Activated T-cell treated with anti-CD3 and anti-CD28 coated beads for 48 hours (primary cell): Measurements from ENCODE around the gene SFI1.
"Not testable (repeated sequence)": the region's sequence is repeated elsewhere in the genome, so short reads cannot be mapped to it uniquely, and the experiment has no call there.

Experiments used
- DNase-seq: peaks from one replicate; pipeline ENCODE4 v3.0.0-alpha.2; 2020; ENCODE audit warnings: low read depth

SFI1 gene

DNA sequence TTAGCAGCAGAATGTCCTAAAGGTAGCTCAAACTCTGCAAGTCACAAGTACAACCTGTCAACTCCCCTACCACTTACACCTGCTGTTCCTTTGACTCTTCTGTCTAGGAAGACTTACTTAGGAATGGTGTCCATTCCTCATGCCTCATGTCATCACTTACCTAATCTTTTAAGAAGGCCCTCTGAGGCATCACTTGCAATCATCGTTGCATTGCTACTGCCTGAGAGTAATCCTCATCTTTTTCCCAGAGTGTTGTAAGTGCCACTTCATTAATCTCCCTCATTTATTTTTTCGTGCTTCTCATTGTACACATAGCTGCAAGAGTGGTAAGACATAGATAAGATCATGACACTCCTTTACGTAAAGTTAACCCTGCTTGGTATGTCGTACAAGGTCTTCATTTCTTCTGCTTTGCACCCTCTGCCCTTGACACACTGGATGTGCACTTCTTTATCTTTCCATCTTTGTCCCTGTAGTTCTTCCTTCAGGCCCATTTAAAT, 54.6 kb downstream of the SFI1 start:
- DNase-seq, result no peak

DNA sequence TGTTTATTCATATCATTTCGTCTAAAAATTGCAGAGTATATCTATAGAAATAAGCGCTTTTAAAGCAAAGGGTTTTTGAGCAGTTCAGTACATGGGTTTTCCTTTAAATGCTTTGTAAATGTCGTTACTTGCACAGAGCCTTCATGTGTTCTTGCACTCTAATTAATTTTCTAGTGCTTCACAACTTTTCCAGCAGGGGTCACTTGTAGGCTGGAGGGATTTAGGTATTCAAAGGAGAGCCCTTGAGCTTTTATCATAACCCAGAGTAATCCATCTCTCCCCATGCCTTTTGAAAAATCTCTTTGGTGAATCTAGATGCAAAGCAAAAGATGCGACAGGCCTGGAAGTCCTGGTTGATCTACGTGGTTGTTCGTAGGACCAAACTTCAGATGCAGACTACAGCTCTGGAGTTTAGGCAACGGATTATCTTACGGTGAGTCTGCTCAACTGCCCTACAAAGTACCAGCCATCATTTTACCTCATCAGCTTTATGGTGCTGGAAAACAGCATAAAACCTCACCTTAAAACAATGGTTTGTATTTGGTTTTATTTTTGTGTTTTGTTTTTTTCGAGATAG, 60.4 kb downstream of the SFI1 start:
- DNase-seq, result no peak

DNA sequence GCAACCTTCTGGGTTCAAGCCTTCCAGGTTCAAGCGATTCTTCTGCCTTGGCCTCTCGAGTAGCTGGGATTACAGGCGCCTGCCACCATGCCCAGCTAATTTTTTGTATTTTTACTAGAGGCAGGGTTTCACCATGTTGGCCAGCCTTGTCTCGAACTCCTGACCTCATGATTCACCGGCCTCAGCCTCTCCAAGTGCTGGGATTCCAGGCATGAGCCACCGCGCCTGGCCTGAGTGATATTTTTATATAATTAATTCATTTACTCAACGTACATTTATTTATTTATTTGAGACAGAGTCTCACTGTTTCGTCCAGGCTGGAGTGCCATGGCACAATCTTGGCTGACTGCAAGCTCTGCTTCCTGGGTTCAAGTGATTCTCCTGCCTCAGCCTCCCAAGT, 62.2 kb downstream of the SFI1 start:
- not testable (repeated sequence) for DNase-seq

DNA sequence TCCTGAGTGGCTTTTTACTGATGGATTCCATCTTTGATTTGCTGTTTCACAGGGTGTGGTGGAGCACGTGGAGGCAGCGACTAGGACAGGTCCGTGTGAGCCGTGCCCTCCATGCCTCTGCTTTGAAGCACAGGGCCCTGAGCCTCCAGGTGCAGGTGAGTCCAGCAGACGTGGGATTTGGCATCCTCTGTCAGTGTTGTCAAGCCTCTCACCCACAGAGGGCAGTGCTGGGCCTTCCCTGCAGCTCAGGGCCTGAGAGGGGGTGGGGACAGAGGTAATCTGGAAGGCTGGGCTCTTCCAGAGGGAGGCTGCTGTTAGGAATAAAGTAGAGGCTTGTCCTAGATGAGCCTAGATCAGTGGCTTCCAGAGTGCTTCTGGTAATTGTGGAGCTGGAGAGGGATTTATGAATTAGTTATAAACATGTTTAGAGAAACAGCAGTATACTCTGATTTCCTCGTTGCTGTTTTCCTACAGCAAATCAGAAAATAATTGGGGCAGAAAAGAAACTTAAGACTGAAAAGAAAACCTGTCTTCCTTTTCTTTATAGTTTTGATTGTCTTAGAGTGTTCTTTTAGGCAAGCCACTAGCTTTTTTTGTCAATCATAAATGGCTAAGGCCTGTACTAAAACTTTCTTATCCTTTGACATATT, 65.0 kb downstream of the SFI1 start:
- peak; percentile 45 for DNase-seq

DNA sequence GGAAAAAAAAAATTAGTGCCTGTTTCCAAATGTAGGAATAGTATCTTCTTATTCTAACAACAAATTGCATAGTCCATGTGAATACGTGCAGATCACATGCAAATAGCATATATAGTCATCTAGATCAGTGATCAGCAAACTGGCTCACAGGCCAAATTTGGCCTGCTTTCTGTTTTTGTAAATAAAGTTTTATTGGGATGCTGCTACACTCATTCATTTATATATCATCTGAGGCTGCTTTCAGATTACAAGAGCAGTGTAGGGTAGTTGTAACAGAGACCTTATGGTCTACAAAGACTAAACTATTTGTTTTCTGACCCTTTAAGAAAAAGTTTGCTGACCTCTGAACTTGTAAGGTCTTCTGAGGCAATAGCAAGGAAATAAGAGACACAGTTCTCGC, 65.6 kb downstream of the SFI1 start:
- no peak for DNase-seq

- no peak for DNase-seq
These were observed 70.1 kb downstream of the SFI1 start for GRCh38 chr22:31566484-31566883.

DNA sequence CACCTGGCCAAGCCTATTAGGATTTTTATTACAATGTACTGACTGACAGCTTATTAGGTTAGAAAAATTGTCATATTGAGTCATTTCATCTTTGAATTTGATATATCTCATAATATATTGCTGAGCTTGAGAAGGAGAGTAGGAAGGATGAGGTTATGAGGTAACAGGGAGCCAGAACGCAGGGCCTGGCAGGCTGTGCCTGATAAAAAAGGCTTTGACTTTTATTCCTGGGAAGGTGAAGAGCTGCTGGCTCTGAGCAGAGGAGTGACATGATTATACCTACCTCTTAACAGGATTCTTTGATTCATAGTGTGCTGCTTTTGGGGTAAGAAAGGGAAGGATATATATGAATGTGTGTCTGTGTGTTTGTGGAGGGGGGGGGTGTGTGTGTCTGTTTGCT, 70.9 kb downstream of the SFI1 start:
- no peak for DNase-seq

DNA sequence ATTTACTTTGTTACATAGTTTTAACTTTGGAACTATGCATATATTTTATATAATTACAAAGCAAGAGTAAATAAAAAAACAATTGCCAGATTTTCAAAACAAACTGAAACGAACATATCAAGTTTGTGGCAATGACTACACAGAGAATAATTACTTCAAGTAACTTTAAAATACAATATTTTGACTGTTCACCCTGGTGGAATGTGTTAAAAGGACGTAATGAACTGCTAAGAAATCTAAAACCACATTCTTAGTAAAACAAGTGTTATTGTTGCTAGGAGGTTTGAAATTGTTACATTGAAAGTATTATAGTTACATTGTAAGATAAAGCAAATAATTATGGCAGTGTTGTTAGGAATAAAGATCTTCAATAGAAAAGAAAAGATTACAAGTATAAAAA, 71.4 kb downstream of the SFI1 start:
- no peak for DNase-seq

- no peak for DNase-seq
These were observed 72.8 kb downstream of the SFI1 start for GRCh38 chr22:31569126-31569525.

DNA sequence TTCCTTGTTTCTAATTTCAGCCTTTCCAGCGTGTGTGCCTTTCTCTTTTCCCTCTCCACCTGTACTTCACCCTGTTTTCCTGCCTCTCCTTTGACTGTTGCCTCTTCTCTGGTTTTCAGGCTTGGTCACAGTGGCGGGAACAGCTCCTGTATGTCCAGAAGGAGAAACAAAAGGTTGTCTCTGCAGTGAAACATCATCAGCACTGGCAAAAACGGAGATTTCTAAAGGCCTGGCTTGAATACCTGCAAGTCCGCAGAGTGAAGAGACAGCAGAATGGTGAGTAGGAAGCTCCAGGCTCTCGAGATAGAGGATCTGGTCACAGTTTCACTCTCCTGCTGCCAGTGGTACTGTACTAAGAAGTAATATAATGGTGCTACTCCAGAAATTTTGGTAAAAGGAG, 76.6 kb downstream of the SFI1 start:
- DNase-seq, result no peak

DNA sequence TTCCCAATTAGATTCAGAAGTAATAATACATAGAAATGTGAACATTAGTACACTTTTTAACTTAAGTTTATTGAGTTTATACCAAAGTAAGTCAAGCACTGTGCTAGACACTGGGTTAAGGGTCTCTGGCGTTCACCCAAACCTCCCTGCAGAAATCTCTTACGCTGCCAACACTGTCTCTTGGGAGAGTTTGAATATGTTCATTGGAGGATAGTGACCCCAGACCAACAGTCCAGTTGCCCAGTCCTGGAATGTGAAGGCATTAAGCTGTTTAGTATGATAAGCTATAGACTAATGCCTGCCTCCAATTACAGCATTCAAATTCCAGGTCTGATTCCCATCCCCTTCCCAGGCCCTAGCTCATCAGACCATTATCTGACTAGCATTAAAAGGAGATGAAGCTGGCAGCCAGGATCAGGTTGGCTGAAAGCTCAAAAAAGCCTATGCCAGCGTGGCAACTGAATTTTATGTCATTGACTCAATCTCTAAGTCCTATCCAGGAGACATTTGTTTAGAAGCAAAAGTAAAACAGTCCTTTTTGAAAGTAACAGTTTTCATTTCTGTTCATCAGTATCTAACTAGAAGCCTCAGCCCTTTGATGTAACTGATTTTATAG, 77.8 kb downstream of the SFI1 start:
- no peak for DNase-seq

- no peak for DNase-seq
These were observed 78.9 kb downstream of the SFI1 start for GRCh38 chr22:31575190-31575589.

DNA sequence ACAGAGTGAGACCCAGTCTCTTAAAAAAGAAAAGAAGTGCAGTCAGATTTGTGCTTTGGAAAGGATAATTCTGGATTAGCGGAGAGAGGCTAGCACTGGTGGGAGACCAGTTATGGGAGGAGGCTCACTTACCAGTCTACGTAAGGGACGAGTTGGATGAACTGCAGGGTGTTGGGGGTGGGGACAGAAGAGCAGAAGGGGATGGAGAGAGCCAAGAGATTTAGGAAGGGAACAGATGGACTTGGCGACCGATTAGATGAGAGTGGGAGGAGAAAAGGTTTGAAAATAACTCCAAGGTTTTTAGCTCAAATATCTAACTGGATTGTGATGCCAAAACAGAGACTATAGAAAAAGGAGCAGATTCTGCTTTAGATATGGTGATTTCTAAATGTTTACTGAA, 81.4 kb downstream of the SFI1 start:
- no peak for DNase-seq

GRCh38 chr22:31578171-31578570, 81.8 kb downstream of the SFI1 start:
- DNase-seq, result no peak

GRCh38 chr22:31579835-31580242, 83.5 kb downstream of the SFI1 start:
- no peak for DNase-seq

DNA sequence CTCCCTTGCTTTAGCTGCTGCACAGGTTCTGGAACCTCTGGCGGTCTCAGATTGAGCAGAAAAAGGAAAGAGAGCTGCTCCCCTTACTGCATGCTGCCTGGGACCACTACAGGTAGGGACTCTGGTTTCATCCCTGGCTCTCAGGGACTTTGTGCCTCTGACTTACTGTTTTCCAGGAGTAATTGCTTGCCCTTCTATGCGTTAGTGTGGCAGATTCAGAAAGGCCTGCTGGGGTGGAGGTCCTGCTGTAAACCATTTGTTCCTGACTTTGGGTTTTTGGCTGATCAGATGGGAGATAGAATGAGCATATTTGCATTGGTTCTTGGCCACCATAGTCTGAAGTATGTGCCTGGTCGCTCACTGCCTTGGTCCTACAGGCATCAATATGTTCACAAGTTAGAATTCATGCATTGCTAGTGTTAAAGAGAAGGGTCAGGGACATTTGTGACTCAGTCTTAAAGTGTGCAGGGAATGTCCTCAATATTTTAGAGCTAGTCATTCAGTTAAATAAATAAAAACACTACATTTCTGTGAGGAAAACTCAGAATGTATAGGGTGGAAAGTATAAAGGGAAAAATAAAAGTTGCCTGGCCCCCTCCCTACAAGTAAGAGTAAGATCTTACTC, 87.6 kb downstream of the SFI1 start:
- no peak for DNase-seq

- no peak for DNase-seq
These were observed 88.4 kb downstream of the SFI1 start for GRCh38 chr22:31584804-31585160.

GRCh38 chr22:31585161-31585859, 89.0 kb downstream of the SFI1 start:
- peak; percentile 15 for DNase-seq

DNA sequence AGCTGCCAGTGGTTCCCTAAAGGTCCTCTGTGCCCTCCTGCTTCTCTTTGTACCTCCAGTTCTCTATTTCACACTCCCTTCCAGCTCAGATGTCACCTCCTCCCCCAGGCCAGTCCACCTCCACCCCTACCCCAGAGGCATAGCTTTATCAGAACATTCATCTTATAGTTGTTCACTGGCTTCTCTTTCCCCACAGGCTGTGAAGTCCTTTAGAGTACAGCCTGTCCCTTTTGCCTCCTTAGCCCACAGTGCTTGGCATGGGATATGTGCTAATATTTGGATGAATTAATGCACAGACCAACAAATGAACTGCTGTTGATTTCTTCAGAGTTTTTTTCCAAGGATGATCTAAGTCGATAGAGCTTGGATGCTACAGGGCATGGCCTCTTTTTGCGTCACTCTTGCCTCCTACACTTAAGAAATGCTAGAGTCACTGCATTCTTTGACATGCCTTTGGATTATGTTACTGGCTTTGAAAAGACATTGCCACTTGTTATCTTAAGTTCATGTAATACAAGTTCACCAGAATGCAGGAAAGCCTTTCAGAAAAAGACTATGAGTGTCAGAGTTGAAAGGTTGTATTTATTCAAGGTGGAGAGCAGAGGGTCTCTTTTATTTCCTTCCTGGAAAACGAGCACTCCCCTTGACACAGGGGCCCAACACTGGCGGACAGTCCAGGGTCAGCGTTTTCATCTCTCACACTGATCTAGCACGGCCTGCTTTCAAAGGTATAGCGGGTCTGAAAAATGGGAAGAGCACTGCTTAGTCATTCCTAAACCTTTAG, 90.0 kb downstream of the SFI1 start:
- no peak for DNase-seq

GRCh38 chr22:31588970-31589675, 92.8 kb downstream of the SFI1 start:
- no peak for DNase-seq

DNA sequence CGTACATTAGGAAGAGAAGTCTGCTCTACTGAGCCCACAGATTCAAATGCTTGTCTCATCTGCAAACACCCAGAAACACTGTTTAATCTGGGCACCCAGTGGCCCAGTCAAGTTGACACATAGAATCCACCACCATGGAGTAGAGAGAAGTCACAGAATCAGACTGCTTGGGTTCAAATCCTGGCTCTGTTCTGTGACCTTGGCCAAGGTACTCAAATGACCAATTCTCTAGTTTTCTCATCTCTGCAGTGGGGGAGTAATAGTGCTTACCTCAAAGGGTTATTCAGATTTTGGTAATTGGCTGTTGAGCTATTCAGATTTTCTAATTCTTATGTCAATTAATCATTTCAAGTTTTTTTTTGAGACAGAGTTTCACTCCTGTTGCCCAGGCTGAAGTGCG, 93.8 kb downstream of the SFI1 start:
- DNase-seq, result not testable (repeated sequence)
